Tibial artery (tissue), 4 donors: ENCODE measurements around the gene SEPTIN2.
"Not testable (repeated sequence)": the region's sequence is repeated elsewhere in the genome, so short reads cannot be mapped to it uniquely, and the experiment has no call there.

Source experiments
- DNase-seq, 2 donors: peaks; one replicate each; pipeline ENCODE4 v3.0.0-alpha.2; 2019
- H3K27ac ChIP-seq, 2 donors: fragments of 200-600 bp; sonication (generic) in 1 of 2; 1 replicate in 1 of 2; 2 replicates in 1 of 2; pipeline ENCODE4 v1.5.1; 2018 to 2019; ENCODE audit warnings: mild to moderate bottlenecking in 1 of 2
- H3K27me3 ChIP-seq, 2 donors: fragments of 200-600 bp; sonication (generic) in 1 of 2; one replicate each; pipeline versions ENCODE4 v1.5.1 to v1.6.0; 2016 to 2019
- H3K36me3 ChIP-seq, 3 donors: fragments of 200-600 bp; sonication (generic) in 2 of 3; one replicate each; pipeline ENCODE4 v1.5.1; 2016 to 2019; ENCODE audit warnings: mild to moderate bottlenecking in 2 of 3
- H3K4me1 ChIP-seq, 4 donors: fragments of 200-600 bp; sonication (generic) in 2 of 4; 1 replicate in 3 of 4; 2 replicates in 1 of 4; pipeline ENCODE4 v1.5.1; 2016 to 2019
- H3K4me3 ChIP-seq, 2 donors: fragments of 200-600 bp; sonication (generic) in 1 of 2; 1 replicate in 1 of 2; 2 replicates in 1 of 2; pipeline ENCODE4 v1.5.1; 2018 to 2019; ENCODE audit warnings: mild to moderate bottlenecking in 2 of 2
- H3K9me3 ChIP-seq, 3 donors: fragments of 200-600 bp; sonication (generic) in 1 of 3; one replicate each; pipeline ENCODE4 v1.5.1; 2016 to 2019
- CTCF ChIP-seq, 2 experiments: fragments of 200-600 bp in 1 of 2; fragments of 450-650 bp in 1 of 2; IDR thresholded peaks; one replicate each; pipeline ENCODE4 v1.5.1; 2017 to 2019; ENCODE audit warnings: antibody characterized with exemption in 2 of 2, mild to moderate bottlenecking in 1 of 2, moderate library complexity in 1 of 2
- intact Hi-C: fragments of 100-400 bp; cut with DNase I; formaldehyde crosslinking; loops from one replicate; pipeline ENCODE4 v1.15.0; 2023; ENCODE audit warnings: low total_unique reads

SEPTIN2 gene

GRCh38 chr2:241315093-241315878 lies 439 bp upstream of the SEPTIN2 start, which contains the start of gene HDLBP:
TSS of gene HDLBP (minus strand) at chr2:241315672. CDS start at chr2:241266869, 48,803 bp downstream.
- peaks cover 0 to 70% (median 44%) of the 10 kb centered on the region in 4 donors for H3K4me1 ChIP-seq

DNA sequence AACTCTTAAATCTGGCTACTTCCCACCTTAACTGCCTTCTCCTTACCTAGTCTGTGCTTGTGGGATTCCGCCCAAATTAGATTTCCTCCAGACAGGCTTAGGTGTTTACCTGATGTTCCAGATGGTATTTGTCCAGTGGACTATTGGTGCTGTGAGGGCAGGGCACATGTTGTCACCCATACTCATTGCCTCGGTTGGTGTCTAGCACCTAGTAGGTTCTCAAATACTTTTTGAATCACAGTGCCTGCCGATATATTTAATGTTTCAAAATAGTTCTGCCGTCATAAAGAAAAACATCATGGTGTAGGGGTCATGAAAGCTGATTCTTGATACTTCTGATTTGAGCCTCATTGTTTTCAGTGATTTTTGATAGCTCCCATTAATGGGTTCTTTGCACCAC lies 1.1 kb downstream of the SEPTIN2 start:
- intact Hi-C loops, result no loop called here

More at GRCh38 chr2:241315093-241315878, 439 bp upstream of the SEPTIN2 start, which contains the start of gene HDLBP:
- Histone ChIP-seq H3K4me3 (peak within 1 kb of the TSS; percentile 96 to 99), H3K27ac (peak within 1 kb of the TSS; percentile 91 to 99), H3K27me3 (no peaks in the 10 kb centered on the region), H3K9me3 (no peaks in the 10 kb centered on the region), H3K36me3 (no peaks in the 10 kb centered on the region)
- intact Hi-C loops, result loop anchor here (1.0 kb wide), 1 partner anchor 43 kb away; no protein-coding TSS in a partner anchor
- DNase-seq, result peak; percentile 99 to 100
- TF ChIP-seq CTCF (IDR thresholded peaks at IDR 0.05), result peak; percentile 24 to 29

DNA sequence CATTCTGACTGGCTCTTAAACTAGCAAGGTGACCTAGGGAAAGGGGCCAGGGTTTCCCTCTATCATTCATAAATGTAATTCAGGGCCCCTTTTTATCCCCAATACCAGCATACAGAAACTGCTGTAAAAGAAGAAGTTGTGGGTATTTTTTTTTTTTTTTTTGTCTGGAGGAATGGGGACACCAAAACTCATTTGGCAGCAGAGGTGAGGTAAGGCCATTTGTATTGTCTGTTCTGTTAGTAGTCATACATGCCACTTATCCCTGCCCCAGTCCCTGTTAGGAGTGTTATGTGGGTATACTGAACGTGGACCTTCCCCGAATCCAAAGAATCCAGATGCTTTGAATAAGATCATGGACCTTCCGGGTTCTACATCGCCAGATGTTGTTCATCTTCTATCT lies 1.7 kb downstream of the SEPTIN2 start:
- Histone ChIP-seq H3K4me3 (peak overlapping the region; percentile 96 to 99), H3K4me1 (peaks cover 0 to 80% (median 58%) of the 10 kb centered on the region in 4 donors)
- intact Hi-C loops, result no loop called here

More for the DNA sequence above, 1.1 kb downstream of the SEPTIN2 start:
- no peaks in the 10 kb centered on the region for H3K9me3 ChIP-seq
- no peaks in the 10 kb centered on the region for H3K27me3 ChIP-seq
- no peak for DNase-seq
- H3K36me3 ChIP-seq, result no peaks in the 10 kb centered on the region
- peaks cover 0 to 75% (median 53%) of the 10 kb centered on the region in 4 donors for H3K4me1 ChIP-seq
- peak overlapping the region; percentile 96 to 99 for H3K4me3 ChIP-seq
- peak overlapping the region; percentile 91 to 99 for H3K27ac ChIP-seq
- no peak for TF ChIP-seq CTCF (IDR thresholded peaks at IDR 0.05)

GRCh38 chr2:241318830-241319229 lies 3.1 kb downstream of the SEPTIN2 start:
- DNase-seq, H3K36me3 ChIP-seq, H3K9me3 ChIP-seq, H3K4me3 ChIP-seq, H3K27ac ChIP-seq, intact Hi-C loops, H3K27me3 ChIP-seq: not testable (repeated sequence)
- H3K4me1 ChIP-seq, result peaks cover 0 to 78% (median 53%) of the 10 kb centered on the region in 4 donors

More for the DNA sequence above, 1.7 kb downstream of the SEPTIN2 start:
- peak overlapping the region; percentile 91 to 99 for H3K27ac ChIP-seq
- no peaks in the 10 kb centered on the region for H3K9me3 ChIP-seq
- no peaks in the 10 kb centered on the region for H3K27me3 ChIP-seq
- no peaks in the 10 kb centered on the region for H3K36me3 ChIP-seq
- TF ChIP-seq CTCF (IDR thresholded peaks at IDR 0.05), result no peak
- no peak for DNase-seq

DNA sequence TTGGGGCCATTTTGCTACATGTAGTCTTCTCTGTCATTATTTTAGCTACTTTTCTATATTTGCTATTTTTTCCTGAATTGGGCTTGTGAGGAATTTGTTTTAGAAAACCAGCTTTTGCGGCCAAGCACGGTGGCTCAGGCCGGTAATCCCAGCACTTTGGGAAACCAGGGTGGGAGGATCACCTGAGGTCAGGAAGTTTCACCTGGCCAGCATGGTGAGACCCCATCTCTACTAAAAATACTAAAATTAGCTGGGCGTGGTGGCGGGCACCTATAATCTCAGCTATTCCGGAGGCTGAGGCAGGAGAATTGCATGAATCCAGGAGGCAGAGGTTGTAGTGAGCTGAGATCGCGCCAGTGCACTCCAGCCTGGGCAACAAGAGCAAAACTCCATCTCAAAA lies 4.7 kb downstream of the SEPTIN2 start:
- intact Hi-C loops, result no loop called here
- no peak overlapping the region for H3K27ac ChIP-seq
- DNase-seq, result no peak
- H3K27me3 ChIP-seq, result no peaks in the 10 kb centered on the region
- no peak for TF ChIP-seq CTCF (IDR thresholded peaks at IDR 0.05)
- no peak overlapping the region for H3K4me3 ChIP-seq
- H3K4me1 ChIP-seq, result peaks cover 0 to 87% (median 48%) of the 10 kb centered on the region in 4 donors
- no peaks in the 10 kb centered on the region for H3K36me3 ChIP-seq
- H3K9me3 ChIP-seq, result no peaks in the 10 kb centered on the region

GRCh38 chr2:241321033-241321432 lies 5.3 kb downstream of the SEPTIN2 start:
- Histone ChIP-seq H3K27ac (no peak overlapping the region), H3K9me3 (no peaks in the 10 kb centered on the region), H3K36me3 (peaks cover 0 to 4% (median 0%) of the 10 kb centered on the region in 3 donors), H3K4me1 (peaks cover 0 to 89% (median 48%) of the 10 kb centered on the region in 4 donors), H3K27me3 (no peaks in the 10 kb centered on the region), H3K4me3 (no peak overlapping the region)
- no peak for DNase-seq
- TF ChIP-seq CTCF (IDR thresholded peaks at IDR 0.05), result no peak
- intact Hi-C loops, result no loop called here
